Measurements from ENCODE around the gene AP3S1.

Gene AP3S1

DNA sequence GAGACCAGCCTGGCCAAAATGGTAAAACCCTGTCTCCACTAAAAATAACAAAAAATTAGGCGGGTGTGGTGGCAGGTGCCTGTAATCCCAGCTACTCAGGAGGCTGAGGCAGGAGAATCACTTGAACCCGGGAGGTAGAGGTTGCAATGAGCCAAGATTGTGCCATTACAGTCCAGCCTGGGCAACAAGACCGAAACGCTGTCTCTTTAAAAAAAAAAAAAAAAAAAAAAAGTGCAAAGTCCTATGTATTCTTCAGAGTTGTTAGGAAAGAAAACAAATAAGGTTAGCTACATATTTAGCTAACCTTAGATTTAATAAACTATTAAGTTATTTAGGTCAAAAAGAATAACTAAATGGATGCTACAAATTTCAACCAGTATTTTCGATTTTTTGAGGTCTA lies 11.8 kb upstream of the AP3S1 start:
- DNase-seq, result no peak

DNA sequence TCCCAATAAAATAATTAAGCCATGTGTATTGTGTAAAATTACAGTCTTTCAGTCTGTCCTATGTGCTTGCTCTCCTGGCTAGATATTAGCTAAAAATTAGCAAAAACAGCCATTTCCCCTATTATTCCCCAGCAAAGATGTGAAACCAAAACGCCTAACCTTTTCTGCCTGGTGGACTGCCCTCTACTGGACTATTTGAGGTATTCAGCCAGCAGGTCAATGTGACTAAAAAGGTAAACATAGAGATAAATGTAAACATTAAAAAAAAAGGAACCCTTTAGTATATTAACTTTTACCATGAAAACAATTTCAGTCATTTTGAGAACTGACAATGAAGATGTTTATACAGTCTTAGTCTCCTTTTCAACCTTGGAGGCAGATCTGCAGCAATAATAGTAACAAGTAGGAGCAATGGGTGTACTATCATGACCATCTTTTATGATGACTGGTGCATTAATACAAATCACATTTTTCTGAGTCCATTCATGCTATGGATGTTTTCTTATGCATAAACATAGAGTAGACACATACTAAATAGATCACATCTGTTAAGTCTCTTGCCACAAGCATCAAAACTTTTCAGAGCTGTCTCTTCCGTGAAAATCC lies 10.5 kb upstream of the AP3S1 start:
- peak in 1 of 2 experiments; percentile 33 for DNase-seq

DNA sequence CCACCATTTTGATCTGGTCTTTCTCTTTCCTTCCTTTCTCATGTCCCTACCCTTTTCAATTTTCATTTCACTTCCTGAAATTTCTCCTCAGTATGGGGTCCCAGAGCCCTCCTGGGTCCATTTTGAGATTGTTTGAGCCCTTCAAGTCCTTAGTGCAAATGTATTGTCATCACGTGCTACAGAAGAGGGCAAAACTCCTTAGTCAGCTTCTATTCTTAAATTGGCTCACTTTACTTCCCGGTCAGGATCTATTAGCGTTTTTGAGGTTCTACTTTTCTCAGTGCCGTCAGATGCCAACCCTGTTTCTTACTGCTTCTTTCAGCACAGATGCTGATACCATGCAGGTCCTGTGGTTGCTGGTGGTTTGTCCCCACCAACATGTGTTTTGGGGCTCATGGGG lies 6.3 kb upstream of the AP3S1 start:
- no peak for DNase-seq

DNA sequence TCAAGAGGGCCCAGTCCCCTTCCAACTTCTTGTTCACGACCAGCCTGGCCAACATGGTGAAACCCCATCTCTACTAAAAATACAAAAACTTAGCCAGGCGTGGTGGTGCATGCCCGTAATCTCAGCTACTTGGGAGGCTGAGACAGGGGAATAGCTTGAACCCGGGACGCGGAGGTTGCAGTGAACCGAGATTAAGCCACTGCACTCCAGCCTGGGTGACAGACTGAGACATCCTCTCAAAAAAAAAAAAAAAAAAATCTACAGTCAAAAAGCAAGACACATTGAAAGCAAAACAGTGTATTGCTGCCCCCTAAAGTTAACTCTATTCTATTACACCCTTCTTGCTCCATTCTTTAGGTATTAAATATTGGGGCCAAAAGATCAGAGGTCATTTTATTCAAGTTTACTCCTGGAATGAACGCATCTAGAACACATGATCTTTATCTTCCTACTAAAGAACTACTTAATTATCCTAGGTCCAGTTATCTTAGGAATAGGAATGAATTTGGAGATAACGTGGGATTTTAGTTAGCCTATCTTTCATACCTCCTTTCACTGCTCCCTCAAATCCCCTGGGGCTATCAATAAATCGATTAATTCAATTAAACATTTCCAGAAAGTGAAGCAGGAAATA lies 2.7 kb upstream of the AP3S1 start:
- DNase-seq, result peak; percentile 12 to 68

DNA sequence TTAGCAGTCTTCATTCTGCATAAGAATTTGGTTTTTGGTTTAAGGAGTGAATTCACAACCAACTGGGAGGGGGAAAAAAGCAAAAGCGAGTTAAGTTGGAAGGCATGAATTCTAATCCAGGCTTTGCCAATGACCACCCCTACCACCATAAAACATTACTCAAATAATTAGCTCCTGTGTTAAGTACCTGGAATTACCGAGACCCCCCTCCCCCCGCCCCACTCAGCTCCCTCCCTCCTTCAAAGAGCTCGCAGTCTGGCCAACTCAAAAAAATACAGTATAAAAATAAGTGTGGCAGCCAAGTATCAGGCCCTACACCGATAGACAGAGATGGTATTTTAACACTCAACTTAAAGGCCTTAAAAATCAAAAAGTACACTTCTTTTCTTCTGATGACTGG lies 862 bp upstream of the AP3S1 start:
- no peak for DNase-seq

DNA sequence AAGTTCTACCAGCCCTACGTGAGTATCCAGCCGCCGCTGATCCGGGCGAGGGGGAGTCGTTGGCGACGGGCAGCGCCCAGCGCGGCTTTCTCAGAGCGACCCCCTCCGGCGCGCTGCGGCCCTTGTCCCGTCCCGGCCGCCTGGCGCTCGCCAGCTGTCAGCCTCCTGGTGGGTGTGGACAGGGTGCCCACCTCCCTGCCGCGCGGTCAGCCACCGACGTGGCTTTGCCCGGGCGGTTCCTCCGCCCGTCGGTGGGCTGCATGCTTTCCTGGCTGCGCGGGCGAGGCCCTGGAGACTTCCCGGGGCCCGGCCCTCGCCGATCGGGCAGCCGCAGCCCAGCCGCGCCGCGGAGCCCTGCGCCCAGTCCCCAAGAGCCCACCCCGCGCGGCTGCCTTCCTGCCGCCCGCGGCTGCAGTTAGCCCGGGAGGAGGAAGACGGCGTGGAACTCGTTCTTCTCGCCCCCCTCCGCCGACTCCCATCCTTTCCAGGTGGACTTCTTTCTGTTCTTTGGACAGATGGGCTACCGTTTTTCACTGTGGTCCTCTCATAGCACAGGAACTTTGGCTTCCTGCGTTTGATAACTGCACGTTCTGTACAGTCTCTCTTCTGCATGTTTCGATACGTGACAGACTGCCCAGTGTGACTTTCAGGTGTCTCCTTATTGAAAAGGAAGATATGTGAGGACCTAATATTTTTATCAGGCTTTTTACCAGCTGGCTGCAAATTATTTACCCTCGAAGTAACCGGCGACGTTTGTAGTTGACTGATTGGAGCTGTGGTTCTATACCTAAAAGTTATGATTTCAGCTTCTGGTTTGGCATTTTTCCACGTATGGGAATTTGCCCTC lies 577 bp downstream of the AP3S1 start:
- DNase-seq, result peak; percentile 13 to 52

DNA sequence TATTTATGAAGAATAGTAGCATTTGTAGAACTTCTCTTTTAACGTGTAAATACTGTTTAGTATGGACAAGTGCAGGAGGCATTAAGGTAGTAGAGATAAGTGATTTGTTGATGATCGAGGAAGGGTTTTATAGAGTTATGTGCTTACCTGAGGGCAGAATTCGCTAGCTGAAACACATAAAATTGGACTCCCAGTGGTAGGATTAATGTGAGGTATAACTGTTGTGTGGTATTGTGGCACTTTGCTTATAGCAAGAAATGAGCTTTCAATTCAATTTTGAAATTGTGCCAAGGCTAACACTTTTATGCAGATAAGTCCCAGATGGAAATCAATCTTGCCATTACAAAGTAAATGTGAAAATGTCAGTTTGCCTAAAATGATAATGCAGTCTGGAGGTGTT lies 1.2 kb downstream of the AP3S1 start:
- DNase-seq, result no peak

DNA sequence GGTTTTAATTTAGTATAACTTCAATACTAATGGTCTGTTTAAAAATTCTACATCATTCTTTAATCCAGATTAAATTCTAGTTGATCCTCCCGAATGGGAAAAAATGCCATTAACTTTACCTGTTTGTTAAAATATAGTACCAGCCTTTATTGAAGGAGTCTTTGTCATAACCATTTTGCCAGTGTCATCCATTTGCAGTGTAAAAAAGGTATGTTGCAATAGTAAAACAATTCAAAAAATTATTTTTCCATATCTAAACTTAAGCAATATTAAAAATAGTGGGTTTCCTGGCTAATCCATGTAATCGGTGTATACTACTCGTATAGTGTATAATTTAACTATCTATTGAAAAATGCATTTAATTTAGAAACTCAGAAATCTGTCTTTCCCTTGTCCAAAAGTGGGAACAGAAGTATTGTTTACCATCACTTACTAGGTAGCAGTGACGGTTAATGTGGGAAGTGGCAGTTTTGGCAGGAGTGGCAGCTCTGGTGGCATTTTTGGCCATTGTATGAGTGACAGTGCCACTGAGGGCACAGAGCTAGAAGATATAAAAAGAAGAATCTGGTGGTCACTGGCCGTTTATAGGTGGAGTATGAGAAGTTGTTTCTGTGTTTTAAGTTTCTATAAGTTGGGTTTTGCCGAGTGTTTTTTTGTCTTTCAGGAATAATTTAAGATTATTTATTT lies 1.9 kb downstream of the AP3S1 start:
- DNase-seq, result no peak

DNA sequence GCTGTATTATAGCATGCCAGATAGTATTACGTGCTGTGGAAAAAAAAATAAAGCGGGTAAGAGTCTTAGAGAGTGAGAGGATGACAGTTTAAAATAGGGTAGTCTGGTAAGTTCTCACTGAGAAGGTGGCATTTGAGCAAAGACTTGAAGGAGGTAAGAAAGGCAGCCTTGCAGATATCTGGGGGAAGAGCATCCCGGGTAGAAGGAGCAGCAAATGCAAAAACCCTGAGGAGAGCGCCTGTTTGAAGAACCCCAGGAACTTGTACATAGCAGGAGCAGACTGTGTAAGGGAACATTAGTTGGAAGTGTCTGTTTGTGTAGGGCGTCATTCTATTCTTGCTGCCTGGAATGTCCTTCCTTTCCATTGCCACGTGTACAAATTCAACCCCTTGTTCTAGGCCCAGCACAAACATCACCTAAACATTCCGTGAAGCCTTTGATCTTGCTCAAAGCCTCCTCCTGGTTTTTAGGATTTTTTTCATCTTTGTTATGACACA lies 2.6 kb downstream of the AP3S1 start:
- no peak for DNase-seq

DNA sequence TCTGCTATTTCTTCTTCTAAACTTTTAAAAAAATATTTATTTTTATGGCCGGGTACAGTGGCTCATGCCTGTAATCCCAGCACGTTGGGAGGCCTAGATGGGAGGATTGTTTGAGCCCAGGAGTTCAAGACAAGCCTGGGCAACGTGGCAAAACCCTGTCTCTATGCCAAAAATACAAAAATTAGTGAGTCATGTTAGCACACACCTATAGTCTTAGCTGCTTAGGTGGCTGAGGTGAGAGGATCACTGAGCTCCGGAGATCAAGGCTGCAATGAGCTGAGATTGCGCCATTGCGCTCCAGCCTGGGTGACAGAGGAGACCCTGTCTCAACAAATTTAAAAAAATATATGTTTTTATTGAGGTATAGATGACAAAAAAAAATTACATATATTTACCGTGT lies 5.6 kb downstream of the AP3S1 start:
- no peak for DNase-seq

DNA sequence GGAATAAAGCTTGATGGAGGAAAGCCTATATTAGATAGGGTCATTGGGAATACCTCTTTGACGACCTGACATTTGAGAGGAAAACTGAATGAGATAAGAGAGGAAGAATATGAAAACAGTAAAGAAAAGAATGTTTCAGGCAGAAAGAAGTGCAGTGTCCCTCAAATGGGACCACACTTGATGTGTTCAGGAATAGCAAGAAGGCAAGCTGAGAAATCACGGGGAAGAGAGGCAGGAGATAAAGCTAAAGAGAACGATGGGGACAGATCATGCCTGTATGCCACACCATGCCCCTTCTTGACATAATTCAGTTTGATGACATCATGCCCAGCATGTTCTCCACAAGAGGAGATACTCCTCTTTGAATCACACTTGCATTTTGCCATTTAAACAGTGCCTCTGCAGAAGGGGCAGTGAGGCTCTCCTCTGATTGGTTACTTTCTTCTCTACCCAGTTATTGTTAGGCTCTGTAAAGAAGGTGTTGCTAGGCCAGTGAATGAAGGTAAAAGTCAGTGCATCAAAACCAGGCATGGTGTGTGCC lies 7.6 kb downstream of the AP3S1 start:
- DNase-seq, result no peak

DNA sequence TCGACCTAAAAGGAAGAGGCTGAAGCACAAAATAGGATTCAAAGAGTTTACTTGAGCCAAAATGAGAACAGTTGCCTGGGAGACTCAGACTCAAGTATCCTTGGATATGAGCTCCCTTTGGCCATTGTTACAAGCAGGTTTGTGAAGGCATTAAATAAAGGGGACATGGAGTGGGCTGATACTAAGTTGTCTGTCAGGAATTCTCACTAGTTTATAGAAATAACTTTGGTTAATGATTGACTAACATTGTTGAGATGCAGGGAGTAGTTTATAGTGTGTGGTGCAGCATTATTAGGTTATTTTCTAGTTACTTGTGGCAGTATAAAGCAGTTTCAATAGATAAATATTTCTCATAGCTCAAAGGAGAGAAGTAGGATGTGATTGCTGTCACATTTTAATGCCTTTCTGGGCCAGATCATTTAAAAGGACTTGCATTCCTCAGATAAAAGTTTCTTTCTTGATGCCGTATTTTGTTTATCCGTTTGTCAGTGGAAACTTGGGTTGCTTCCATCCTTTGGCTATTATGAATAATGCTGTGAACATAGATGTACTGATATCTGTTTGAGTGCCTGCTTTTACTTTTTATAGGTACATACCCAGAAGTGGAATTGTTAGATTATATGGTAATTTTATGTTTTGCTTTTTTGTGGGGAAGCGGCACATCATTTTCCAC lies 9.1 kb downstream of the AP3S1 start:
- no peak for DNase-seq

DNA sequence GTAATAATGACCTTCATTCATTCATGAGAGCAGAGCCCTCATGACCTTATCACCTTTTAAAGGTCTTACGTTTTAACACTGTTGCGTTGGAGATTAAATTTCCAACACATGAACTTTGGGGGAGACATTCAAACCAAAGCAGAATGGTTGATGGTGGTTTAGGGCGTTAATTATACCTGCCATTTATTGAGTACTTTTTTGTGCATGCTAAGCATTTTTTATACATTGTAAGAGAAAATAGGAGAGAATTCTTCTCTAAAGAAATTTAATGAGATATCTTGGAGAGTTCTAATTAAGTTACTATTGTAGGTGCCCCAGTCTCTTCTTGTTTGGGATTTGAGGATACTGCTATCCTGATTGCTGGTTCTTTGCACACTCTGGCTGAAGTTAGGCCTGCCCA lies 12.4 kb downstream of the AP3S1 start:
- no peak for DNase-seq

DNA sequence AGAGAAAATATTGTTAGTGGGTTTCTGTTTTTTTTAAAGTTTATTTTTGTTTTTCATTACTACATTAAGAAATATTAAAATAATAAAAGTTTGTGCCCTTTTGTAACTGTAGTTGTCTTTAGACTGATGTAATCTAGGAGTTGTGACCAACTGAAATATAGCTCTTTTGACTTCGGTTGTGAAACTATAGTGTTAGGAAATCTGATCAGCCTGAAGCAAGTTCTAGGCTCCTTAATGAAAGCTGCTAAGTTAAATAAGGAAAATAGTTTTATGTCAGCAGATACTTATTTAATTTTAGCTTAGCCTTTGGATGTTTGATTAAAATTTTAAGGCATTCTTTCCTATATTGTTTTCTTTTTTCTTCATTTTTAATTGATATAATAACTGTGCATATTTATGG lies 14.2 kb downstream of the AP3S1 start:
- DNase-seq, result no peak

DNA sequence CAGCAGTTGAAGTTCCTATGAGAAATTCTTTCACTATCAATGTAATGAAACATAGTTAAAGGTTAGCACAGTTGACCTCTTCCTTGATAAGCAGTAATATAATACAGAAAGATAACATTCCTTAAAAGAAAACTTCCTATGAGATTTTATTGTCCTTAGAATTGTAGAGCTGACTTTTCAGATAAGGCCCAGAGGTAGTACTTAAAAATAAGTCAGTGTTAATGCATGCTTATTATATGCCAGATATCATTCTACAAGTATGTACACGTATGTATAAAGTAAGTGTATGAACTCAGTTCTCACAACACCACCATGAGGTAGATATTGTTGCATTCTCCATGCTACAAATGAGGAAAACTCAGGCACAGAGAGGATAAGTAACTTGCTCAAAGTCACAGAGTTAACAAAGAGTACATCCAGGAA lies 15.3 kb downstream of the AP3S1 start:
- DNase-seq, result no peak

DNA sequence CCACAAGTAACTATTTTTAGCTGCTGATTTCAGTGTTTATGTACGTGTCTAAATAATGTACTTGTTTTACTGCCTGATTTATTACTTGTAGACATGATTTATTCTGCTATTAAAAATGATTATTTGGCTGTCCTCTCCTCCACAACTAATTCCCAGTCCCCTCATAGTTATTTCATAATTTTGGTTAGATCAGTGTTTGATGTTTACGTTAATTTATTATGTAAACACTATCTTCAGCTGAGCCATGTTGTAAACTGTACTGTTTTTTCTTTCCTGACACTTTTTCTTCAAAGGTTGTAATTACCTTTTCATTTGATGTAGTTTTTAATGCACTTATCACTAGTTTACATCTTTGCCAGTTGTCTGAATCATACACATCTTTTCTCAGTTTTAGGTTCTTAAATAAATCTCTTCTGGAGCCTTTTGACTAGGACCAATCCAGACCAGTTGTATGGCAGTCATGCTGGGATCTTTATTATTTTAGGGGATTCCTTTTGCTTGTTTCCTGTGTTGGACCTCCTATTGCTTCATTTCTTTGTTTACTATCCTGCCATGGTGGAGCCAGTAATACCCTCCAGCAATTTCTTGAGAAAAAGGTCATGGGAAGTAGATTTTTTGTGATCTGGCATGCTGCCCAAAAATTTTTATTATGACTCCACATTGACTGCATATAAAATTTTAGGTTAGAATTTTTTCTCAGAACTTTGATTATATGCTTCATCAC lies 16.1 kb downstream of the AP3S1 start:
- DNase-seq, result no peak

DNA sequence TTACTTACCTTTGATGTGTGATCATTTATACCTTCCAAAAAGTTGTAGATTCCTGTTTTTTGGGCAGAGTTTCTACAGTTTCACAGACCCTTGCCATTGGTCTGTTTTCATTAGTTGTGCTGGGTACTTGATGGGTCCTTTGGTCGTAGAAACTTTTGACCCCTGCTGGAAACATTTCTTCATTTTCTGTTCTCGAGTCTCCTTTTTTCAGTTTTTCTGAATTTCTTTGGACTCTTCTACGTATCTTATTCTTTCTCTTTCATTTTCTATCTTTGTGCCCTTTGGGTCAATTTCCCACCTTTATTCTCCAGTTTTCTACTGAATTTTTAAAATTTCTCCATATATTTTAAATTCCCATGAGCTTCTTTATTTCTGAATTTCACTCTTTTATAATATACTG lies 16.7 kb downstream of the AP3S1 start:
- DNase-seq, result no peak

DNA sequence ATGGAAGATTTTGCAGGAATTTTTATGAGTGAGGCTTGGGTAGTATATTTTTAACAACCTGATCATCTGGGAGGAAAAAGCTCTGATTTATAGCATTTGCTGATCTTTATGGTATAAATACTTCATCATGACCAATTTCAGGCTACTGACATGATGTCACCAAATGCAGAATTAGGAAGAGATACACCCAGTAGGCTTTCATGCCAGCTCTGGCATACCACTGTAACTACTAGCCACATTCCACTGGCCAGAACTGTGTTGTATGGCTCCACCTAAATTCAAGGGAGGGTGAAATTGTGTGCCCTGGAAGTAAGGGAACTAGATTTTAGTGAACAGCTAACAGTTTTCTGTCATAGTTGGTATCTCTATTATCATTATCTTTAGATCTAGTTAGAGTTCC lies 17.6 kb downstream of the AP3S1 start:
- DNase-seq, result no peak

DNA sequence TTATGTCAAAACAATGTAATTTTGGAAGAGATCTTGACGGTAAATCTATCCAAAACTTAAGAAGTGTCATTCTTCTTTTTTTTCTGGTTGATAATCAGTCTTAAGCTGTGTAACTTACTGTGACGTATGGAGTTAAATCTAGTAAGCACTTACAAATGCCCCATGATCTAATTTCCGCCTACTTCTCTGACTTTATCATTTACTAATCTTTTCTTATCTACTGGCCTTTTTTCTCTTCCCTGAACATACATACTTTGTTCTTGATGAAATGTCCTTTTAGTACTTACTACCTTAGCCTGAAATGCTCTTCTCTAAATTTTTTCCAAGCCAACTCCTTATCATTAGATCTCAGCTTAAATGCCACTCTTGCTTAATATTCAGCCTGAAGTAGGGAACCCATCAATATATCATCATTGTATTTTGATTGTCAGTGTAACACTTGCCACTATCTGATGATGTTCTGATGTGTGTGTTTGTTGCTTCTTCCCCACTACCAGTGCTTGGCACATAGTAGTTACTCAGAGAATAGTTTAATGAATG lies 27.6 kb downstream of the AP3S1 start:
- no peak for DNase-seq

DNA sequence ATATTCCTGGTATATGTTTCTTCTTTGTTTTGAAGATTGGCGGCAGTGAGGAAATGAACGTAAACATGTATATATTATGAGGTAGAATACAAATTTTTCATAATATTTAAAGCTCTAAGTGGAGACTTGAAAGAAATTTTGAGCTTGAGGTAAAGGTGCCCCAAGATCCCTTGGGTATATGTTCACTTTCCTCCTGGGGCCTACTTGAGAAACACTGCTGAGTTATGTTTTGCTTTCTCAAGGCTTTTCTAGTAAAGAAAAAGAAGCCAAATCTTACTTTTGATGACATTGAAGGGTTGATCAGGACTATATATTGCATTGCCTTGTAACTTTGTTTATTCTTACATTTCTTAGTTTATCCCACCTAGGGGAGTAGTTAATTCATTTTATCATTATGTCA lies 30.7 kb downstream of the AP3S1 start:
- DNase-seq, result no peak

DNA sequence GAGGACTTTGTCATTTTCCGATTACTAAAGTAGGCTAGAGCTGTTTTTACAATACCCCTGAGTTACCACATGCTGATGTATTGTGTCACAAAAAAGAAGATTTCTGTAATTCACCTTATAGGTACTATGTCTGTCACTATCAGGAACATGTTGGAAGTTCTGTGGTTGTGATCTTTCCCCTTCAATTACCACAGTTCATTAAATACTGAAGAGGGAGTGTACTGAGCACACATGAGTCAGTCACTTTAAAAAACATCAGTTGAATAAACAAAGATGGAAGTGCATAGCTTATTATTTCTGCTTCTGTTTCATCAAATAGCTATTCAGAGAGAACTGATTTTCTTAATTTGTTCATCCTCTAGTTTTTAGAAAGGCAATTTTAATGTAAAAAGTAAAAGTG lies 31.7 kb downstream of the AP3S1 start:
- peak in 1 of 2 experiments; percentile 7 for DNase-seq

DNA sequence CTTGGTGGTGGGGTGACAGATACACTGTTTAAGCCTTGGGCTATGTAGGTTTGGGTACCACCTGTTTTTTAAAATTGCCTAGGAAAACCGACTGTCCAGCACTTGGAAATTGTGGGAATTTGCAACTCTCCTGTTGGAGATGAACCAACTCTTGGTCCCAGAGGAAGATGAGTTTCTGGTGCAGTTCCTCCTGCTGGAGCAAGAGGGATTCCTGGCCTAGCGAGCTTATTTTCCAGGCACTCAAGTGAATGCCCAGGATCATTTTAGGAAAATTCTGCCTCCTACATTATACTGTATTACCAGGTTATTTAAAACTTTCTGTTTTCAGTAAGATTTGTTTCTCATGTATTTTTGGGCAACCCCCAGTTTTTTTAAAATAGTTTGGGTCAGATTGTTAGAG lies 33.7 kb downstream of the AP3S1 start:
- DNase-seq, result no peak
